ENCODE results near the gene TAF5L. TPM values are rescaled to one million over a fixed set of nuclear protein-coding genes. Genes with fewer than 3 reads are reported as not detected.

TAF5L gene
- total and polyA plus RNA-seq, 2 of the 13 experiments (the other 11 are each of a cell fraction or from before 2014, with no cell fraction given): 10.8 to 18.2 TPM

DNA sequence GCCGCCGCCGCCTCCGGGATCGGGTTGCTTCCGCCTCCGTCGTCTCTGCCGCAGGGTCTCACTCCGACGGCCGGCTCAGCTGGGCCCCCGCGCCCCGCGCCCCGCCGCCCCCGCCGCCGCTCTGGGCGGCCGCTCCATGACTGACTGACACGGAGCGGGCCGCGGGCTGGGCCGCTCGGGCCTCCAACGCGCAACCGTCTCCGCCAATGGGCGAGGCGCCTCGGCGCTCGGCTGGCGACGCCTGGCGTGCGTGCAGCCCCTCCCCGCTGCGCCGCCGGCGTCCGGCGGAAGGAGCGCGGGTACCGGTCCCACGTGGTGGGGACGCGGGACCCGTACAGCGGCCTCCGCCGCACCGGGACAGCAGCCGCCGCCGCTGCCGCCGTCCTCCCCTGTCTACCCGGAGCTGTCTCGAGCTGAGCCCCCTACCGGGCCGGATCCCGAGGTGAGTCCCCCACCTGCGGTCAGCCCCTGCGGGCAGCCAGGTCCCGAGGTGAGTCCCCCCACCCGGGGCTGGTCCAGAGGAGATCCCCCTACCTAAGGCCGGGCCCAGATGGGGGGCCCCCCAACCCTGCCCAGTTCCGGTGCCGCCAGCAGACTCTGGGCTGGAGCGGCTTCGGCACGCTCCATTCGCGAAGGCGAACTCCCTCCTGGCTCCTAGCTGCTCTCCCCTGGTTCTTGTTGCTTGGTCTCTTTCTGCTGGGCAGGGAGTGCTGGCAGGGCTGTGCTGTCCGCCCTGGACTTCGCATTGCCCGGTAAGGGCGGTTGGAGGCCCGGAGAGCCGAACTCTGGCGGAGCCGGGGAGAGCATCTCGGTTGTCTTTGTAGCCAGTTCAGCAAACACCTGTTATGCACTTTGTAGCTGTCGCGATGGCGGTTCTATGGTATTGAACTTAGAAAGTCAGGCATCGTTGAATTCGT, at the start of gene TAF5L, which contains the start of gene URB2 (continued):
- TF ChIP-seq, protein P1, sequence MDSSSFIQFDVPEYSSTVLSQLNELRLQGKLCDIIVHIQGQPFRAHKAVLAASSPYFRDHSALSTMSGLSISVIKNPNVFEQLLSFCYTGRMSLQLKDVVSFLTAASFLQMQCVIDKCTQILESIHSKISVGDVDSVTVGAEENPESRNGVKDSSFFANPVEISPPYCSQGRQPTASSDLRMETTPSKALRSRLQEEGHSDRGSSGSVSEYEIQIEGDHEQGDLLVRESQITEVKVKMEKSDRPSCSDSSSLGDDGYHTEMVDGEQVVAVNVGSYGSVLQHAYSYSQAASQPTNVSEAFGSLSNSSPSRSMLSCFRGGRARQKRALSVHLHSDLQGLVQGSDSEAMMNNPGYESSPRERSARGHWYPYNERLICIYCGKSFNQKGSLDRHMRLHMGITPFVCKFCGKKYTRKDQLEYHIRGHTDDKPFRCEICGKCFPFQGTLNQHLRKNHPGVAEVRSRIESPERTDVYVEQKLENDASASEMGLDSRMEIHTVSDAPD (CRISPR knock-in tag; IDR thresholded peaks at IDR 0.05): no peak
- TF ChIP-seq ZFAT (CRISPR knock-in tag; conservative IDR thresholded peaks at IDR 0.05) (no peak), PCBP2 (optimal IDR thresholded peaks at IDR 0.05; ENCODE audit: low read depth, low read length, poor library complexity, severe bottlenecking) (no peak), IRX3 (CRISPR knock-in tag; IDR thresholded peaks at IDR 0.05; ENCODE audit: borderline replicate concordance, low read depth) (no peak), PRPF4 (IDR thresholded peaks at IDR 0.05; ENCODE audit: low read depth, low read length, poor library complexity, severe bottlenecking) (no peak), PITX1 (CRISPR knock-in tag; IDR thresholded peaks at IDR 0.05) (no peak), KLF6 (CRISPR knock-in tag; IDR thresholded peaks at IDR 0.05) (peak; percentile 54; the same call in 1 of the 2 replicates), SIN3A (IDR thresholded peaks at IDR 0.05; ENCODE audit: borderline replicate concordance, low read depth, low read length) (peak; percentile 92; the same call in 1 of the 2 replicates), TEAD3 (CRISPR knock-in tag; optimal IDR thresholded peaks at IDR 0.05; ENCODE audit: borderline replicate concordance) (no peak), CHD4 (IDR thresholded peaks at IDR 0.05; ENCODE audit: borderline replicate concordance, low read length) (no peak), RARG (CRISPR knock-in tag; IDR thresholded peaks at IDR 0.05; ENCODE audit: low read depth) (peak; percentile 54; the same call in 1 of the 2 replicates), ZNF556 (CRISPR knock-in tag; IDR thresholded peaks at IDR 0.05; ENCODE audit: borderline replicate concordance) (no peak; the same call in 1 of the 2 replicates), XBP1 (CRISPR knock-in tag; IDR thresholded peaks at IDR 0.05) (no peak), ZNF710 (CRISPR knock-in tag; IDR thresholded peaks at IDR 0.05; ENCODE audit: borderline replicate concordance) (peak; percentile 73; the same call in 1 of the 2 replicates), MXD1 (CRISPR knock-in tag; IDR thresholded peaks at IDR 0.05) (peak; percentile 97), ZNF530 (CRISPR knock-in tag; IDR thresholded peaks at IDR 0.05; ENCODE audit: low read depth) (no peak), HNRNPL (IDR thresholded peaks at IDR 0.05; ENCODE audit: low read depth, low read length) (0 out of 2 replicates have a peak, but pooled peaks have one; percentile 54)
- TF ChIP-seq, protein P2, sequence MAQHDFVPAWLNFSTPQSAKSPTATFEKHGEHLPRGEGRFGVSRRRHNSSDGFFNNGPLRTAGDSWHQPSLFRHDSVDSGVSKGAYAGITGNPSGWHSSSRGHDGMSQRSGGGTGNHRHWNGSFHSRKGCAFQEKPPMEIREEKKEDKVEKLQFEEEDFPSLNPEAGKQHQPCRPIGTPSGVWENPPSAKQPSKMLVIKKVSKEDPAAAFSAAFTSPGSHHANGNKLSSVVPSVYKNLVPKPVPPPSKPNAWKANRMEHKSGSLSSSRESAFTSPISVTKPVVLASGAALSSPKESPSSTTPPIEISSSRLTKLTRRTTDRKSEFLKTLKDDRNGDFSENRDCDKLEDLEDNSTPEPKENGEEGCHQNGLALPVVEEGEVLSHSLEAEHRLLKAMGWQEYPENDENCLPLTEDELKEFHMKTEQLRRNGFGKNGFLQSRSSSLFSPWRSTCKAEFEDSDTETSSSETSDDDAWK (CRISPR knock-in tag; IDR thresholded peaks at IDR 0.05): no peak
